Neuron (in vitro differentiated cells): ENCODE measurements around the gene LAMC3.

Source experiments
- H2AFZ ChIP-seq: one replicate; pipeline ENCODE4 v1.6.1; 2013; ENCODE audit warnings: low read depth, mild to moderate bottlenecking, inconsistent platforms, low read length, moderate library complexity
- H3K27me3 ChIP-seq: one replicate; pipeline ENCODE4 v1.6.1; 2013; ENCODE audit warnings: low read length; ENCODE audit not compliant: insufficient read depth
- H3K36me3 ChIP-seq: one replicate; pipeline ENCODE4 v1.6.1; 2013; ENCODE audit warnings: low read length; ENCODE audit not compliant: insufficient read depth
- H3K4me1 ChIP-seq: one replicate; pipeline ENCODE4 v1.6.1; 2013; ENCODE audit warnings: low read length; ENCODE audit not compliant: insufficient read depth
- H3K4me3 ChIP-seq: 2 replicates; pipeline ENCODE4 v1.5.1; 2013; ENCODE audit warnings: mild to moderate bottlenecking, low read length, moderate library complexity
- H3K9me3 ChIP-seq: one replicate; pipeline ENCODE4 v1.6.1; 2013; ENCODE audit warnings: low read length

Gene LAMC3

DNA sequence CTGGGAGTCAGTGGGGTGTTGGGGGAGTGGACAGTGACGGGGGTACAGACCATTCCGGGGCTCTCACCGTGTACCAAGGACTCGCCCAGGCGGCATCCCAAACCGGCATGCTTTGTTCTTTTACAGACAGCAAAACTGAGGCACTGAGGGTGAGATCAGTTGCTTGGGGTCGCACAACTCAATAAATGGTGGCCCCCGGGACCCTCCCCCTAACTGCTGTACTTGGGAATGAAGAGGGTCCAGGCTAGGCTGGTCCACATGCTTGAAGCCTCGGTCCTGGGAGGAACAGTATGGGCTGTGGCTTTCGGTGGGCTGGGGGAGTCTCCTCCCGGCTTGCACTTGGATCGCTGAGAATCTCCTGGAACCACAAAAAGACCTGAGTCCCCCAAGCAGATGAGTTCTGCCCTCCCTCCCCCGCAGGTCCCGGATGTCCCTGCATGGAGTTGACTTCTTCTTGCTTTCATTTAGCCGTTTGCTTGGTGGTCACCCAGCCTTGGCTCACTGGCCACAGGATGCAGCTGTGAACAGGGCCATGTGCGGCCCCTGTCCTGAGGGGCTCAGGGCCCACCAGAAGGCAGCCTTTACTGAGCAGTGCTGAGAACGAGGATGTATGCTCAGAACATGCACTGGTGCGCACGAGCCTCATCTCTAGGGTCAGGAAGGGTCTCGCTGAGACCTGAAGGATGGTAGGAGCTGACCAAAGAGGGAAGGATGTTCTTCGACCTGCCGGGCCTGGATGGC, 4.2 kb downstream of the LAMC3 start:
- H3K9me3 ChIP-seq = no peaks in the 10 kb centered on the region

DNA sequence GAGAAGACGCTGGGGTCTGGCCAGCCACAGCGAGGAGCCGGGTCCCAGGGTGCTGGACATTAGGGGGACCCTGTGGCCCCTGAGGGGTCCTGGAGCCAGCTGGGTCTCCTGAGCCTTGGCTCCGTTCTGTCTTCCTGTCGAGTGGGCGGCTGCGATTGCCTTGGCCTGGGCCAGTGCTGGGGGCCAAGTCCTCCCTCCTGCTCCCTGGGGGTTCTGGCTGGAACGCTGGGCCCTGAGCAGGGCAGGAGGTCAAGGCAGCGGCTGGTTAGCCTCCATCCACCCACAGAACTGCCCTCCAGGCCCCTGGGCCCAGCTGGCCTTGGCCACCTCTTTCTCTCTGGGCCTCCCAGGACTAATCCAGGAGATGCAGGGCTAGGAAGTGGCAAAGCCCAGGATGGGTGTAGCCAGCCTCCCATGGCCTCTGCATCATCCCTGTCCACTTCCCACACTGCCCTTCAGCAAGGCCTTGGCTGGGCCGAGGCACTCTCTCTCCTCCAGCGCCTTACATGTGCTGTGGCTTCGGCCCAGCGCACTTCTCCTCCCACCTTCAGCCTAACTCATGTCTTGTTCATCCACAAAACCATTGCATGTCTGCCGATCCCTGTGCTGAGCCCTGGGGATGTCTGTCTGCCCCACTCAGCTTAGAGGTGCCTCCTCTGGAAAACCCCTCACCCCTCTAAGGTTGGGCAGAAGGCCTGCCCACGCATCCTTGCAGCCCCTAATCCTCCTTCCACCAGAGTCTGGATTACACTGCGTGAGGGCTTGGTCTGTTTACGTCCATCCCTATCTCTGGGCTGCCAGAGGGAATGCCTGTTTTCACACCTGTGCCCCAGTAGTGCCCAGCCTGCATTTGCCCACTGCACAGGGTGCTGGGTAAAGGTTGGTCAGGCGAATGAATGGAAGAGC, 5.0 kb downstream of the LAMC3 start:
- H2AFZ ChIP-seq = no peak overlapping the region
- peaks cover 14% of the 10 kb centered on the region for H3K4me1 ChIP-seq
- H3K9me3 ChIP-seq = peaks cover 2% of the 10 kb centered on the region
- no peaks in the 10 kb centered on the region for H3K36me3 ChIP-seq
- H3K27me3 ChIP-seq = peaks cover 27% of the 10 kb centered on the region
- H3K4me3 ChIP-seq = no peak overlapping the region

More for the DNA sequence above, 4.2 kb downstream of the LAMC3 start:
- H3K4me3 ChIP-seq = no peak overlapping the region
- H3K4me1 ChIP-seq = peaks cover 14% of the 10 kb centered on the region
- no peaks in the 10 kb centered on the region for H3K36me3 ChIP-seq
- no peak overlapping the region for H2AFZ ChIP-seq
- H3K27me3 ChIP-seq = peaks cover 34% of the 10 kb centered on the region

DNA sequence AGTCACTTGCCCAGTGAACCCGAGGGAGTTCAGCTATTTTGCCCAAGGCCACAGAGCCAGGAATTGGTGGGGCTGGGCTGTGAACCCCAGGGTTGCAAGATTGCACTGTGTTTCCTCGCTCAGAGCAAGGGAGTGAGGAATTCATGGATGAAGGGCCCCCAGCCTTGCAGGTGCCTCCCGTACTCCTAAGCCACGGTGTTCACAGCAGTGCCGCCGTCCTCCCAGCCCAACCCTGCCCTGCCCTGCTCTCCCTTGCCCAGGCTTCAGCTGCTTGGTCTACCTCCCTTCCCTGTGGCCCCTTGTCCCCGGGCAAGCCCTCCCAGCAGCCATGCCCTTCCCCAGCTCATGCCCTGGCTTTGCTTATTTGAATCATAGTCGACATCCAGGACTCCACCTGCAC, 6.1 kb downstream of the LAMC3 start:
- no peak overlapping the region for H2AFZ ChIP-seq
- H3K27me3 ChIP-seq = peaks cover 20% of the 10 kb centered on the region

DNA sequence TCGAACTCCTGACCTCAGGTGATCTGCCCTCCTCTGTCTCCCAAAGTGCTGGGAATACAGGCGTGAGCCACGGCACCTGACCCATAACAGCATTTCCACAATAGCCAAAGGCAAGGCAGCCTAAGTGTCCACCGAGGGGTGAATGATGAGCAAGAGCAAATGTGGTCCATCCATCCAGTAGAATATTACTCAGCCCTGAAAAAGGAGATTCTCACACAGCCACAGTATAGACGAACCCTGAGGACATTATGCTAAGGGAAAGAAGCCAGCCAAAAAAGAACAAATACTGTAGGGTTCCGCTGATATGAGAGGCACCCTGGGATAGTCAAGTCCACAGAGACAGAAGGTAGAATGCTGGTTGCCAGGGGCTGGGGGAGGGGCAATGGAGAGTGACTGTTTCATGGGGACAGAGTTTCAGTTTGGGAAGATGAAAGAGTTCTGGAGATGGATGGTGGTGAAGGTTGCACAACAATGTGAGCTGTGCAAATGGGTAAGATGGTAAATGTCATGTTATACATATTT, 7.0 kb downstream of the LAMC3 start:
- H3K4me1 ChIP-seq = peaks cover 14% of the 10 kb centered on the region
- no peak overlapping the region for H2AFZ ChIP-seq
- H3K36me3 ChIP-seq = no peaks in the 10 kb centered on the region
- H3K4me3 ChIP-seq = no peak overlapping the region
- peaks cover 4% of the 10 kb centered on the region for H3K9me3 ChIP-seq
- H3K27me3 ChIP-seq = peaks cover 12% of the 10 kb centered on the region

More for the DNA sequence above, 6.1 kb downstream of the LAMC3 start:
- no peak overlapping the region for H3K4me3 ChIP-seq
- peaks cover 2% of the 10 kb centered on the region for H3K9me3 ChIP-seq
- H3K4me1 ChIP-seq = peaks cover 14% of the 10 kb centered on the region
- no peaks in the 10 kb centered on the region for H3K36me3 ChIP-seq

DNA sequence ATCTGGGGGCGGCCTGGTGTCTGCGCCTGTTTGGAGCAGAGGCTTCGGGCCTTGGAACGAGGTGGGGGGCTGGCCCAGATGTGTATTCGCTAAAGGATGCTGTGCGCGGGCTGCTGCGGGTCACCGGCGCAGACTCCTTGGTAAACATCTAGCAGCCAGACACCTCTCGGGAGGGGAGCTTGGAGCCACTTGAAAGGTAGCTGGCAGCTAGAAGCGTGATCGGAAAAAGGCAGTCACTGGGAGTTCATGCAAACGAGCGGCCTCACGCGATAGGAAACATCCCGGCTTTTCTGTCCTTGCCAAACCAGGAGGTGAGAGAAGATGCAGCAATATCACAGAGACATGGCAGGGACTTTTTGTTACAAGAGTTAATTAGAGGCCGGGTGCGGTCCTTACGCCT, 8.1 kb downstream of the LAMC3 start:
- no peak overlapping the region for H2AFZ ChIP-seq
- no peaks in the 10 kb centered on the region for H3K36me3 ChIP-seq
- H3K9me3 ChIP-seq = peaks cover 4% of the 10 kb centered on the region
- peaks cover 9% of the 10 kb centered on the region for H3K4me1 ChIP-seq
- H3K27me3 ChIP-seq = peaks cover 14% of the 10 kb centered on the region
- H3K4me3 ChIP-seq = no peak overlapping the region

DNA sequence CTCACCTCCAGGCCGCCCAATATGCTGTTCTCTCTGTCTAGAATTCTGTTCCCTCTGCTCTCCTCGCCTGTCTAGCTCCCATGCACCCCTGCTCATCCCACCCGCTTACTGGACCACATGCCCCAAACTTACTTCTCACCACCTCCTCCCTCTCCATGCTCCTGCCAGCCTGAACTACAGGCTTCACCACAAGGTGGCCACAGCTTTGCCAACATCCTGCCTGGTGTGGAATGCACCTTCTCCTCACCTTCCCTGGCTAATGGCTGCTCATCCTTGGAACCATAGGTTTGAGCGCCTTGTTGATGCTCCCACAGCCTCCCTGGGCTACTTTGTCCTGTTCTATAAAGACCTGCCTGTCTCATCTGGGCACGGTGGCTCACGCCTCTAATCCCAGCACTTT, 9.6 kb downstream of the LAMC3 start:
- peaks cover 6% of the 10 kb centered on the region for H3K9me3 ChIP-seq
- H2AFZ ChIP-seq = no peak overlapping the region
- no peaks in the 10 kb centered on the region for H3K36me3 ChIP-seq
- no peak overlapping the region for H3K4me3 ChIP-seq
- no peaks in the 10 kb centered on the region for H3K4me1 ChIP-seq
- H3K27me3 ChIP-seq = peaks cover 16% of the 10 kb centered on the region

DNA sequence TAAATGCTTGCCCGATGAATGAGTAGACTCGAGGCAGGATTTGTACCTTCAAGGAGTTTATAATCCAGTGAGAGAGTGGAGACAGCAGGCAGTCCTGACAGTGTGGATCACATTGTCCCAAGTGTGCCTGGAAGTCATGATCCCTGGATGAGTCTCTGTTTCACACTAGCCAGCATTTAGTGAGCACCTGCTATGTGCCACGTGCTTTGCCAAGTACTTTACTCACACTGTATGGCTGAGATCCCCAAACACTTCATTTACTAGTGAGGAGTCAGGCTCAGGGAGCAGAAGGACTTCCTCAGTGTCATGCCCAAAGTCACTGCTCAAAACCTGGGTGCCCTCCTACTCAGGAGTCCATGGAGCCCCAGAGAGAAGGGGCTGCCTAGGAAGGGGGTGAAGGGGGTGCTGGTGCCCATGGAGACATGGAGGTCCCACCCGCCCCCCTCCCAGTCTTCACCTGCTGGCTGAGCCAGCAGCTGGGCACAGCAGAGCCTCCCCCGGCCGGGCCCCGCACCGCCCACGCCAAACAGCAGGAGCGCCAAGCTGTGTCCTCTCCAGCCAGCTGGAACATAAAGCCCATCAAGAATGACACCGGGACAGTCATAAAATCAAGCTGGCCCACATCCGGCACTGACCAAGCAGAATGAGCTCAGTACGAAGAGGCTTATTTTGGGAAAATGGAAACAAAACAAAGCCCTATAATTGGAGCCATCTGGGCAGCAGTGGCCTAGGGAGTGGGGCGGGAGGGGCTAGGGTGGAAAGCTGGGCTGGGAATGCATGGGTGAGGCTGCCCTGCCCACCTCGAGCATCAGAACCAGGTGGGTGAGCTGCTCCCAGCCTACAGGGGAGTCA, 10.6 kb downstream of the LAMC3 start:
- Histone ChIP-seq H3K4me1 (no peaks in the 10 kb centered on the region), H3K9me3 (peaks cover 6% of the 10 kb centered on the region), H3K27me3 (peaks cover 14% of the 10 kb centered on the region), H3K36me3 (no peaks in the 10 kb centered on the region), H2AFZ (no peak overlapping the region), H3K4me3 (no peak overlapping the region)

DNA sequence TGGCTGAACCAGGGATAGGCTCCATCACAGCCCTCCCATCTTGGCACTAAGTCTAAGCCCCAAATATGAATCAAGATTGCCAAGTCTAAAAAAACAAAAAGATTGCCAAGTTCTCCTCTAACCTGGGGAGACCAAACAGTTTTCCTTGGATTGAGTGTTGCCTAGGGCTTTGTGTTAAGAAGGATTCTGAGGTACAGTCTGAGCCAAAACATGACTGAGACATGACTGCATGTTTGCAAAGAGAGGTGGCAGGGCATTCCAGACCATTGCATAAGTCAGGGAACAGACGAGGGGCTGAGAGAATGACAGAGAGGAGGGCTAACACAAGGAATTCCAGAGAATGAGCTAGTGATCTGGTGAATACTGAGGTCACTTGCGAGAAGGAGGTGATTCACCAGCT, 11.4 kb downstream of the LAMC3 start:
- Histone ChIP-seq H3K9me3 (peaks cover 6% of the 10 kb centered on the region), H3K36me3 (no peaks in the 10 kb centered on the region), H3K4me3 (no peak overlapping the region), H2AFZ (no peak overlapping the region), H3K27me3 (peaks cover 18% of the 10 kb centered on the region), H3K4me1 (no peaks in the 10 kb centered on the region)

DNA sequence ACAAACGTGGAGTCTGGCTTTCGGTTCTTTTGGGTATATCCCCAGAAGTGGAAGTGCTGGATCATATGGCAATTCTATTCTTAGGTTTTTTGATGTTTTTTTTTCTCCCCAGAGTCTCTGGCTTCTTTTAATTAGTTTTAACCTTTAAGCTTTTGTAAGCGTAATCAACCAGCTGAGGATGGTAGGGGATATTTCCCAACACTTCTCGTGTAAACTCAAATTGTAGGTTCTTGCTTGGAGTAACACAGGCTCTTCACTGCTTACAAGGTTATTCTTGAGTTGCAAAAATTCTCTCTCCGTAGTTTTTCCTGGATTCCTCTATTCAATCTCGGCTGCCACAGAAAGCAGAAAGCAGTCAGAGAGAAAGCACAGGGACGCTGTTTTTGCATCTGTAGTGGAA, 11.9 kb downstream of the LAMC3 start:
- H3K27me3 ChIP-seq = peaks cover 18% of the 10 kb centered on the region
- H3K36me3 ChIP-seq = no peaks in the 10 kb centered on the region
- H2AFZ ChIP-seq = no peak overlapping the region
- peaks cover 6% of the 10 kb centered on the region for H3K9me3 ChIP-seq
- H3K4me1 ChIP-seq = no peaks in the 10 kb centered on the region
- no peak overlapping the region for H3K4me3 ChIP-seq

DNA sequence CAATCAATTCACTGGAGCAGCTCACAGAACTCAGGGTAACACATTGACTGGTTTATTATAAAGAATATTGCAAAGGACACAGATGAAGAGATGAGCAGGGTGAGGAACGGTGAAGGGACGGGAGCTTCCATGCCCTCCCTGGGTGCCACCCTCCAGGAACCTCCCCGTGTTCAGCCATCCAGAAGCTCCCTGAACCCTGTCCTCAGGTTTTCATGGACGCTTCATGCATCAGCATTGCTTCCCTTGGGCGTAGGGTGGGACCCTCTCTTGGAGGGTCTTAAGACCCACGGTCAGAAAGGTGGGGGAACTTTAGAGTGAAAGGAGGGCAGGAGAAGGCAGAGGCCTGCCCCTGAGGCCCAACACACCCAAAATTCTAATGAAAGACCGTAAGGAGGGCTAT, 12.8 kb downstream of the LAMC3 start:
- H3K27me3 ChIP-seq = peaks cover 17% of the 10 kb centered on the region
- H3K4me3 ChIP-seq = no peak overlapping the region
- H3K36me3 ChIP-seq = no peaks in the 10 kb centered on the region
- H3K9me3 ChIP-seq = peaks cover 6% of the 10 kb centered on the region
- no peak overlapping the region for H2AFZ ChIP-seq
- no peaks in the 10 kb centered on the region for H3K4me1 ChIP-seq

DNA sequence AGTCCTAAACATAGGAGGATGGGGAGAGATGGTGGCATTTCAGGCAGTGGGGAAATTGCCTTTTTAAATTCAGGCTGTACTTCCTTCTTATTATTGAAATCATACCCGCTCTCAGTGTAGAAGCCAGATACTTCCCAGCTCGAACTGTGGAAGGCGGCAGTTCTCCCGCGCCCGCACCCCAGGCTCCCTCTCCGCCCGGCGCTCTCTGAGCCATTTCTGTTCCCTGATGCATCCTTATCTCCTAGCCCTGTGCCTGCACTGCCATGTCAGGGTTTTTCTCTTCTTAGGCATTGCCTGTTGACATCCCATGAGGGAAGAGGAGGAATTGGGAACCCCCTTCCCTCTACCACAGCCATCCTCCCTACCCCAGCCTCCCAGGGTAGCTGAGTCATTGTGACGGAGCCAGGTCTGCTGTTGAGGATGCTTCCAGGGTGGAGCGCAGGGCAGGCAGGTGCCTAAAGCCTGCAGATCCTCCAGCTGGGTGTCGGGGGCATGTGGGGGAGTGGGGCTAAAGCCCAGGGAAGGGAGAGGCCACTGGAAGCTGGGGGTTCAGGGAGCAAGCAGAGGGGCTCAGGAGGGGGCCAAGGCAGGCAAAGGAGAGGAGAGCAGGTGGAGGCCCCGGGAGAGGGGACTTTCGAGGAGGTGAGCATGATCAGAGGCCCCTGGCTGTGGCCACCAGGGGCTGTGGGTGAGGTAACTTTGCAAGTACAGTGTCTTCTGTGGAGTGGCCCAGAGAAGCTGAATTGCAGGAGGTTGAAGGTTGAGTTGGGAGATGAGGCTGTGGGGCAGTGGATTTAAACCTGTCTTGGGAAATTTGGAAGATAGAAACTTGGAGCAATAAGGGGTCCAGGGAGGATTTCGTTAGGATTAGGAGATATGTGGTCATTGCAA, 16.2 kb downstream of the LAMC3 start:
- Histone ChIP-seq H3K4me1 (no peaks in the 10 kb centered on the region), H3K27me3 (peaks cover 30% of the 10 kb centered on the region), H3K9me3 (peaks cover 3% of the 10 kb centered on the region)

More for the DNA sequence above, 16.2 kb downstream of the LAMC3 start:
- no peak overlapping the region for H3K4me3 ChIP-seq
- no peak overlapping the region for H2AFZ ChIP-seq
- no peaks in the 10 kb centered on the region for H3K36me3 ChIP-seq
